ENCODE data around the gene SGPP2. TPM values are rescaled to one million over a fixed set of nuclear protein-coding genes. Genes with fewer than 3 reads are reported as not detected.

SGPP2 gene
- total RNA-seq, 1 donor from 2014 or later = 0.21 TPM

DNA sequence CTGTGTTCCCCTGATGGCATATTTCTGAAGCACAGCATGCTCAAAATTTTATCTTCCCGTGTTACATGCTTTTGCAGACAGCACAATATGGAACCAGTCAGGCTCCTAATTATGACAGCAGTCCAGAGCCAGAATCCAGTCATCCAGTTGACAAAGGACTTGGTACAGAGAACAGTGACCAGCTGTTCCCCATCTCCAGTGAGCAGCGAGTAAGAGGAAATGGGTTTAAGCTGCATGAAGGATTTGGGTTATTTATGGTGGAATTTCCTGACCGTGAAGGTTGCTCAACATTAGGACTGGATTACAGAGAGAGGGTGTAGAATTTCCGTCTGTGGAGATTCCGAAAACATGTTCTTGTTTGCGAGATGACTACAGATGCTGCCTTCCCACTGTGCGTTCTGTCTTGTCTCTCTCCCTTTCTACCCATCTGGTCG lies 24.4 kb downstream of the SGPP2 start:
- TF ChIP-seq, protein P1, sequence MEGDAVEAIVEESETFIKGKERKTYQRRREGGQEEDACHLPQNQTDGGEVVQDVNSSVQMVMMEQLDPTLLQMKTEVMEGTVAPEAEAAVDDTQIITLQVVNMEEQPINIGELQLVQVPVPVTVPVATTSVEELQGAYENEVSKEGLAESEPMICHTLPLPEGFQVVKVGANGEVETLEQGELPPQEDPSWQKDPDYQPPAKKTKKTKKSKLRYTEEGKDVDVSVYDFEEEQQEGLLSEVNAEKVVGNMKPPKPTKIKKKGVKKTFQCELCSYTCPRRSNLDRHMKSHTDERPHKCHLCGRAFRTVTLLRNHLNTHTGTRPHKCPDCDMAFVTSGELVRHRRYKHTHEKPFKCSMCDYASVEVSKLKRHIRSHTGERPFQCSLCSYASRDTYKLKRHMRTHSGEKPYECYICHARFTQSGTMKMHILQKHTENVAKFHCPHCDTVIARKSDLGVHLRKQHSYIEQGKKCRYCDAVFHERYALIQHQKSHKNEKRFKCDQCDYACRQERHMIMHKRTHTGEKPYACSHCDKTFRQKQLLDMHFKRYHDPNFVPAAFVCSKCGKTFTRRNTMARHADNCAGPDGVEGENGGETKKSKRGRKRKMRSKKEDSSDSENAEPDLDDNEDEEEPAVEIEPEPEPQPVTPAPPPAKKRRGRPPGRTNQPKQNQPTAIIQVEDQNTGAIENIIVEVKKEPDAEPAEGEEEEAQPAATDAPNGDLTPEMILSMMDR (IDR thresholded peaks at IDR 0.05) = no peak
- H3K36me3 ChIP-seq = no peaks in the 10 kb centered on the region
- no peak overlapping the region for H3K4me3 ChIP-seq
- no peak for DNase-seq (ENCODE audit: low spot score in 2 of 2)
- no peak overlapping the region for H3K27ac ChIP-seq
- intact Hi-C loops (cut with DNase I) = no loop called here
- no peaks in the 10 kb centered on the region for H3K9me3 ChIP-seq
- no peaks in the 10 kb centered on the region for H3K4me1 ChIP-seq
- no peaks in the 10 kb centered on the region for H3K27me3 ChIP-seq

DNA sequence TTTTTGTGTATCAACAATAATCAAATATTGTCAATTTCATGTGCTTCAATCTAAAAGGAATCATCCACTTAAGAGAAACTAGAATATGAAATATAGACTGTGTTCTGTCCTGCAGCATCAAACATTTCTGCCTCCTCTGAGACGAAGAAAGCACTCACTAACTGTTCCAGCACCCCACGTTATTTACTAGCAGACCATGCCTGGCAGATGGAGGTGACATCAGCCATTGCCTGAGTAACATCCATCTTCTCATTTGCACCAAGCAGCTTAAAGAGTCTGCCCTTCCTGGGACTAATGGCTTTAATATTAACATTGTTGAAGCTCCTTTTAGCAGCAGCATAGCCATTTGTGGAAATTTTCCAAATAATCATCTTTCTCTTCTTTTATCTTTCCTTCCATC lies 25.7 kb downstream of the SGPP2 start:
- no peak for DNase-seq (ENCODE audit: low spot score in 2 of 2)
- H3K4me1 ChIP-seq = no peaks in the 10 kb centered on the region
- intact Hi-C loops (cut with DNase I) = no loop called here
- H3K9me3 ChIP-seq = no peaks in the 10 kb centered on the region
- H3K27ac ChIP-seq = no peak overlapping the region
- H3K27me3 ChIP-seq = no peaks in the 10 kb centered on the region
- H3K4me3 ChIP-seq = no peak overlapping the region
- no peaks in the 10 kb centered on the region for H3K36me3 ChIP-seq
- TF ChIP-seq, protein P1 (IDR thresholded peaks at IDR 0.05) = no peak

DNA sequence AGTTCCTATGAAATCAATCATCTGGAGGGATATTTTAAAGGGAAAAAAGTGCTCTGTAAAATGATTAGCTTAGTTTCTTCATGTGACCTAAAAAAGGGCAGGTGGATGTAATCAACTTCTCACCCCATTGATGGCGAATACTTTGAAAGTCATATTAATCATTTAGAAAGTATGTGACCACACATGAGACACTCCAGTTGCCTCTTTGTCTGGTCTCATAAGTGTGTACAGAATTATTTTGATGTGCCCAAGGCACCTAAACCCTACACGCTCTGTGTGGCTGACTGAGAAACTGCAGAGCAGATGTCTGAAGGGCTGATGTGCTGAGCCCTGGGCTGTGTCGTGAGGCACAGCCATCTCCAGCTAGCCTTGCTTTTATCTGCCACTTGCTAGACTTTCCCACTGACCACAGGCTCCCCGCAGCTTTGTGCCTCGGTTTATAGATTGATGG lies 26.9 kb downstream of the SGPP2 start:
- no peak for DNase-seq (ENCODE audit: low spot score in 2 of 2)
- no peaks in the 10 kb centered on the region for H3K9me3 ChIP-seq
- TF ChIP-seq, protein P1 (IDR thresholded peaks at IDR 0.05) = no peak
- no peaks in the 10 kb centered on the region for H3K27me3 ChIP-seq
- no peak overlapping the region for H3K27ac ChIP-seq
- H3K36me3 ChIP-seq = no peaks in the 10 kb centered on the region
- no peaks in the 10 kb centered on the region for H3K4me1 ChIP-seq
- intact Hi-C loops (cut with DNase I) = no loop called here
- no peak overlapping the region for H3K4me3 ChIP-seq

DNA sequence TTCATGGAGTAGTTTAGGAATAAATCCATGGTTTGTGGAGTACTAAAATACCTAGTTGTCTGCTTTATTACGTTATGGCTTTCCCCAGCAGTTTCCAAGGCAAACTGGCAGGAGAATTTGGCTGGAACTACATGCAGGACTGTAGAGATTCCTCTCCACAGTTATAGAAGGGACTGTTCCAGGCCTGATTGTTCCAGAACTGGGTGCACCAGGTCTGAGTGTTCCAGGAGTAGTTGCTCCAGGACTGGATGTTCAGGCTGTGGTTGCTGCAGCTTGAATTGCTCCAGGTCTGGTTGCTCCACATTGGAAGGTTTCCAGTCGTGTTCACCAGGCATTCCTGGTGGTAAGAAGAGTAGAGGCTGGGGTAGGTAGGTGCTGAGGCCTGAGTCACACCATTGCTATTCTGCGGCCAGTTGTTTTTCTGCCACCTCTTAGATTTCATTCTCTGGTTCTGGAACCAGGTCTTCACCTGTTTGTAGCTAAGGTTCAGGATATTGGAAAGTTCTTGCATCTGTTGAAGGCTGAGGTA lies 28.1 kb downstream of the SGPP2 start:
- no peak for DNase-seq (ENCODE audit: low spot score in 2 of 2)
- TF ChIP-seq, protein P1 (IDR thresholded peaks at IDR 0.05) = no peak
- intact Hi-C loops (cut with DNase I) = no loop called here
- H3K27ac ChIP-seq = no peak overlapping the region
- no peak overlapping the region for H3K4me3 ChIP-seq
- H3K9me3 ChIP-seq = no peaks in the 10 kb centered on the region
- H3K4me1 ChIP-seq = no peaks in the 10 kb centered on the region
- no peaks in the 10 kb centered on the region for H3K36me3 ChIP-seq
- no peaks in the 10 kb centered on the region for H3K27me3 ChIP-seq

DNA sequence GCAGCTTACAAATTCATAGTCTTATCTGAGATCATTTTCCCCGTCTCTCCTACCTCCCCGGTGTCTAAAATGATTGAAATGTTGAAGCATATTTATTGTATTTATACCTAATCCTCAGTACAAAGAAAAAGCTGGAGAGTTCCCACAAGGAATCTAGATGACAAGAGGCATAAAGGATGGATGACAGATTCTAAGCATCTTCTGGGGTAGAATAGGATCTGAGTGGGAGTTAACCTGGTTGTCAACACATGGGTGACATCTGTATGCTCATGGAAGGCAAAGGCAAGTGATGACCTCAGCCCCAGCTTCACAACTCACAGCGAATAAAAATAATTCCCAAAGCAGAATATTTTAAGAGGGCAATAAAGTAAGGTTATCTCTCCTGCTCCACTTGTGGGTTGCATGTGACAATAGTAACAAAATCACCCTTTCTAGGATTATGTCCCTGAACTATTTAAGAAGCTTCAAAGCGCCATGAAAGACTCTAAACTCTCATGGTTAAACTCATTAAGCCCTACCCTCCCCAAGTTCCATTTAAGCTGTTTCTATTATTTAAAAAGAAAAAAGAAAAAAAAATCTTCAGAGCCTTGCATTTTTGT lies 32.2 kb downstream of the SGPP2 start:
- Histone ChIP-seq H3K4me1 (no peaks in the 10 kb centered on the region), H3K9me3 (no peaks in the 10 kb centered on the region), H3K27me3 (no peaks in the 10 kb centered on the region), H3K36me3 (no peaks in the 10 kb centered on the region), H3K27ac (no peak overlapping the region), H3K4me3 (no peak overlapping the region)
- TF ChIP-seq, protein P1 (IDR thresholded peaks at IDR 0.05) = no peak
- intact Hi-C loops (cut with DNase I) = no loop called here
- DNase-seq (ENCODE audit: low spot score in 2 of 2) = no peak
